ENCODE data around the gene PPP6R2. TPM values are rescaled to one million over a fixed set of nuclear protein-coding genes. Genes with fewer than 3 reads are reported as not detected.

The PPP6R2 gene
- polyA plus RNA-seq, 3 donors = 9.1 to 74.5 (median 10.3) TPM

DNA sequence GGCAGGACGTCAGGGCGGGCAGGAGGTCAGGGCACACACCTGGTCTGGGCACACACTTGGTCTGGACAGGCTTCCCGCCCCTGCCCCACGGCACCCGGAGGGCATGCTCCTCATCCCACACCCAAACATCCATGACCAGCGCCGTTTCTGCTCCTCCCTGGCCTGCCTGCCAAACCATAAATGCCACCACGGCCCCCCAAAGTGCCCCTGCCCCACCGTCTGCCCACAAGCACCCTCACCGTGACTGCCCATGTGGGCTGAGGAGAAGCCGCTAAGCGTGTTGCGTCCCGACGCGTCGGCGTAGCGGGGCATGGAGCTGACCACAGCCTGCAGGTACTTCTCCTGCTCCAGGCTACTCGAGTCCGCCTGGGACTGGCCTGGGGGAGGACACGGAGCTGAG, 115.9 kb downstream of the PPP6R2 start:
- Histone ChIP-seq H3K4me1 (ENCODE audit: control insufficient read depth in 1 of 2, insufficient read depth in 2 of 2, low read length in 2 of 2) (no peaks in the 10 kb centered on the region), H4K20me1 (ENCODE audit: insufficient read depth, low read length) (peaks cover 8% of the 10 kb centered on the region), H2AFZ (ENCODE audit: insufficient read depth, low read depth, low read length, poor library complexity, severe bottlenecking) (no peak overlapping the region), H3K79me2 (ENCODE audit: insufficient read depth, low read length) (no peaks in the 10 kb centered on the region), H3K4me2 (replicated peaks; ENCODE audit: extremely low read depth, low read length, poor library complexity, severe bottlenecking) (no peak overlapping the region), H3K4me3 (replicated peaks in 1 of 3; ENCODE audit: low read depth in 2 of 3, low read length in 3 of 3) (no peak overlapping the region), H3K27me3 (ENCODE audit: control insufficient read depth in 2 of 2, insufficient read depth in 2 of 2, low read length in 2 of 2) (no peaks in the 10 kb centered on the region), H3K9ac (ENCODE audit: insufficient read depth, low read length, poor library complexity, severe bottlenecking) (no peak overlapping the region), H3K36me3 (replicated peaks in 1 of 2; ENCODE audit: control insufficient read depth in 1 of 2, insufficient read depth in 2 of 2, low read length in 2 of 2) (peaks cover 94 to 98% of the 10 kb centered on the region in 2 donors), H3K9me3 (replicated peaks in 1 of 2; ENCODE audit: control insufficient read depth in 1 of 2, insufficient read depth in 1 of 2, low read length in 2 of 2) (no peaks in the 10 kb centered on the region), H3K27ac (ENCODE audit: low read depth in 1 of 2, low read length in 2 of 2) (no peak overlapping the region)
- H3K27me3 Mint-ChIP-seq (ENCODE audit: low read depth in 3 of 3) = peaks cover 0 to 3% (median 0%) of the 10 kb centered on the region in 3 donors
- no peak overlapping the region for H3K4me3 Mint-ChIP-seq
- H3K9me3 Mint-ChIP-seq = peaks cover 0 to 3% (median 0%) of the 10 kb centered on the region in 7 donors
- no peak for DNase-seq
- TF ChIP-seq, protein P1, sequence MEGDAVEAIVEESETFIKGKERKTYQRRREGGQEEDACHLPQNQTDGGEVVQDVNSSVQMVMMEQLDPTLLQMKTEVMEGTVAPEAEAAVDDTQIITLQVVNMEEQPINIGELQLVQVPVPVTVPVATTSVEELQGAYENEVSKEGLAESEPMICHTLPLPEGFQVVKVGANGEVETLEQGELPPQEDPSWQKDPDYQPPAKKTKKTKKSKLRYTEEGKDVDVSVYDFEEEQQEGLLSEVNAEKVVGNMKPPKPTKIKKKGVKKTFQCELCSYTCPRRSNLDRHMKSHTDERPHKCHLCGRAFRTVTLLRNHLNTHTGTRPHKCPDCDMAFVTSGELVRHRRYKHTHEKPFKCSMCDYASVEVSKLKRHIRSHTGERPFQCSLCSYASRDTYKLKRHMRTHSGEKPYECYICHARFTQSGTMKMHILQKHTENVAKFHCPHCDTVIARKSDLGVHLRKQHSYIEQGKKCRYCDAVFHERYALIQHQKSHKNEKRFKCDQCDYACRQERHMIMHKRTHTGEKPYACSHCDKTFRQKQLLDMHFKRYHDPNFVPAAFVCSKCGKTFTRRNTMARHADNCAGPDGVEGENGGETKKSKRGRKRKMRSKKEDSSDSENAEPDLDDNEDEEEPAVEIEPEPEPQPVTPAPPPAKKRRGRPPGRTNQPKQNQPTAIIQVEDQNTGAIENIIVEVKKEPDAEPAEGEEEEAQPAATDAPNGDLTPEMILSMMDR (IDR thresholded peaks at IDR 0.05) = no peak
- H3K27ac Mint-ChIP-seq = no peak overlapping the region
- intact Hi-C loops (cut with micrococcal nuclease) = no loop called here
- no peaks in the 10 kb centered on the region for H3K4me1 Mint-ChIP-seq
- 96% methylated on average over 22 of the region's 22 CpGs for WGBS (ENCODE audit: insufficient coverage)
- peaks cover 73 to 93% of the 10 kb centered on the region in 2 donors for H3K36me3 Mint-ChIP-seq

DNA sequence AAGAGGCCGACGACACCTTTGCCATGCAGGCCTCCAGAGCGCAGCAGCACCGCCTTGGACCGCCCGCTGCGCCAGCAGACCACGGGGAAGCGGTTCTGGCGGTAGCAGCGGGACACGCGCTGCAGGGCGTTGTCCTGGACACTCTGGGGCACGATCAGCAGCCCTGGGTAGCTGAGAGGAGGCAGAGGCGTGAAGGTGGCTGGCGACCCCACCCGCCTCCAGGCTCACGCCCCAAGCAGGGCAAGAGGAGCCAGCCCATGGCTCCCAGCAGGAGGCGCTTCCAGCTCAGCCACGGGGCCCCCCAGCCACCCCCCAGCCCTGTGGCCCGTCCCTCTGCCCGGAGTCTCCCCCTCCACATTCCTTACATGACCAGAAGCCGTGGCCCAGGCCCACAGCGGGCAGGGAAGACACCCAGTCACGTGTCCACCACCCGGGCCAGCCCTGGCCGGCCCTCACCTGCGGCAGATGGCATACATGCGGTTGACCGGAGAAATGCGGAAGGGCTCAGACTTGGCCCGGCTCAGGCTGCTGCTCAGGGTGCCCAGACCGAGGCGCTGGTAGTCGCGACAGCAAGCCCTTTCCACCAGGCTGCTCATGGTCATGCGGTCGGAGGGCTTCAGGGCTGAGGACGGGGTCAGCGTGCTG, 116.5 kb downstream of the PPP6R2 start:
- H3K36me3 ChIP-seq (replicated peaks in 1 of 2; ENCODE audit: control insufficient read depth in 1 of 2, insufficient read depth in 2 of 2, low read length in 2 of 2) = peaks cover 94 to 98% of the 10 kb centered on the region in 2 donors
- no peaks in the 10 kb centered on the region for H3K4me1 Mint-ChIP-seq
- no peak overlapping the region for H2AFZ ChIP-seq (ENCODE audit: insufficient read depth, low read depth, low read length, poor library complexity, severe bottlenecking)
- intact Hi-C loops (cut with micrococcal nuclease) = no loop called here
- no peak overlapping the region for H3K27ac ChIP-seq (ENCODE audit: low read depth in 1 of 2, low read length in 2 of 2)
- peaks cover 12% of the 10 kb centered on the region for H4K20me1 ChIP-seq (ENCODE audit: insufficient read depth, low read length)
- TF ChIP-seq, protein P1 (IDR thresholded peaks at IDR 0.05) = no peak
- H3K9me3 Mint-ChIP-seq = peaks cover 0 to 3% (median 0%) of the 10 kb centered on the region in 7 donors
- no peak overlapping the region for H3K27ac Mint-ChIP-seq
- H3K4me3 ChIP-seq (replicated peaks in 1 of 3; ENCODE audit: low read depth in 2 of 3, low read length in 3 of 3) = no peak overlapping the region
- no peak overlapping the region for H3K4me3 Mint-ChIP-seq
- no peak overlapping the region for H3K4me2 ChIP-seq (replicated peaks; ENCODE audit: extremely low read depth, low read length, poor library complexity, severe bottlenecking)
- WGBS (ENCODE audit: insufficient coverage) = 95% methylated on average over 41 of the region's 41 CpGs
- H3K79me2 ChIP-seq (ENCODE audit: insufficient read depth, low read length) = no peaks in the 10 kb centered on the region
- no peaks in the 10 kb centered on the region for H3K27me3 ChIP-seq (ENCODE audit: control insufficient read depth in 2 of 2, insufficient read depth in 2 of 2, low read length in 2 of 2)
- no peak for DNase-seq
- no peaks in the 10 kb centered on the region for H3K4me1 ChIP-seq (ENCODE audit: control insufficient read depth in 1 of 2, insufficient read depth in 2 of 2, low read length in 2 of 2)
- no peaks in the 10 kb centered on the region for H3K9me3 ChIP-seq (replicated peaks in 1 of 2; ENCODE audit: control insufficient read depth in 1 of 2, insufficient read depth in 1 of 2, low read length in 2 of 2)
- H3K27me3 Mint-ChIP-seq (ENCODE audit: low read depth in 3 of 3) = peaks cover 0 to 3% (median 0%) of the 10 kb centered on the region in 3 donors
- H3K9ac ChIP-seq (ENCODE audit: insufficient read depth, low read length, poor library complexity, severe bottlenecking) = no peak overlapping the region
- H3K36me3 Mint-ChIP-seq = peaks cover 73 to 93% of the 10 kb centered on the region in 2 donors
